GM19025 (cell line): ENCODE data around the gene KRT23.

Source experiments
- ATAC-seq: cut with Tn5 transposase; IDR thresholded peaks from one replicate; pipeline ENCODE4 v1.9.1; 2021; ENCODE audit warnings: mild to moderate bottlenecking, low read depth, moderate library complexity; ENCODE audit not compliant: unreplicated experiment

Gene KRT23

DNA sequence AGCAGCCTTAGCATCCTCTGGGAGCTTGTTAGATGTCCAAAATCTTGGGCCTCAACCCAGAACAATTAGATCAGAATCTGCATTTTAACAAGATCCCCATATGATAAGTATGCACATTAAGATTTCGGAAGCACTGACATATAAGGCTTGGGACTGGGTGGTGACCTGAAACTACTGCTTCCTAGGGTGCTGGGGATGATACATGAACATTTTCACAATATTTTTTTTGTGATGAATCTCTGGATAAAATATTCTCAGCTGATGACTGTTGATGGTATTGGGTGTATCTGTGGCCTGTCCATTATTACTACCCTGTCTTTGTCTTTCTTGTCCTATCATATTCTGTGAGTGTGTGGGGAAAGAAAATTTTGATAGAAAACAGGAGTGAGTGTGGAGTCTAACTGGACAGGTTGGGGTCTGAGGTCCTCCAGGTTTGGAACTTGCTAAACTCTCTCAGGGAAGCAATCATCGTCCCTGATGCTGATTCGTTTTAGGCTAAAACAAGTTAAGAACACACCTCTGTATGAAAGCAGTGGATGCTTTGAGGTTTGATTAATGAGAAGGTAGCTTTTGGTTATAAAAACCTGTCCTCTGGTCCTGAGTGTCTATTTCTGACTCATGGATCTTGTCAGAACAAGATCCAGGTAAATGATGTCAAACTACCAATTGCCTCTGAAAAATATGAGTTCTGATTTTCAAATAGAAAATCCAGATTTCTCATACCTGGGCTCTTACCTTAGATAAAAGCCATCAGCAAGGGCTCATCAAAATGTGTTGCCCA, 23.2 kb downstream of the KRT23 start:
- no peak for ATAC-seq

DNA sequence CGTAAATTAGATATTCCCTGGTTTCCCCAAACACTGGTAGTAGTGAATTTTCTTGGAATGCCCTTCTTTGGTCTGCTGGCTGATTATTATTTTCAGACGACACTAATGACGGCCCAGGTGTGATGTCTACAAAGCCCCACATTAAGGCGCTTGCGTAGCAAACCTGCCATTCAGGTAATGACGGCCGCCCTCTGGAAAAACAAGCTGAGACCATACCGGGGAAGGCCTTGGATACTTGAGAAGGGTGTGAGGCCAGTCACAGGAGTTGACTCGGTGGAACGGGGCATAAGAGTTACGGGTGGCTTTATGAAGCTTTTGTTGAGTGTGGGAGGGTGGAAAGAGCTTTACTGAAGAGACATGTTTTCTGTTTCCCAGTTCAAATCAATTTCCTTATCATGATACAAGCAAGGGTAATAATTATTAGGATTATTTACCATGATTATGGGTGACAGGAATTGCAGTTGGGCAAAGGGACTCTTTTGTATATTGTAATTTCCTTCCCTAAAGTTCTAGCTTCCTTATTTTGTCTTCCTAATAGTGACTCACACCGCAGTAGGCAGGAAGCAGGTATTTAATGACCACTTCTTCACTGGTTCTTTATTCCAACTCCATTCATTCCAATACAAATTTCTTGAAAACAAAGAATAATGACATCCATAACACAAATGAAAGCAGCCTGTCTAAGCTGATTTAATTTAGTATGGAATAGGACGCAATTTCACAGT, 24.8 kb downstream of the KRT23 start:
- ATAC-seq, result no peak

DNA sequence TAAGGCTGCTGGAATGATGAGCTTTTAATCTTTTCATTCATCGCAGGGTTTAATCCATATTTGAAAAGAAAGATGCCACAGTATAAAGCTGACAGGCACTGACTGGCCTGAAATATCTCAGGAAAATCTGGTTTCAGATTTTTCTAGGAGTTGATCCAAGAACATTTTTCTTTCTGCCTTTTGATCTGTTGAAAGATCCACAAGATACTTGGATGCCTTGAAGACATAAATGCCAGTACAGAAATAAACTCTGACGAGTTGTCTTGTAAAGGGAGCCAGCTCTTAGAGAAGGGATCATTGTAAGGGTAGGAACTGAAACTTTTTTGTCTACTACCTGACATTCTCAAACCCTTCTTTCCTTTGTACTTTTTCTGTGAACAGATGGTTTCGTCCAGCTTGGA, 27.0 kb downstream of the KRT23 start:
- no peak for ATAC-seq

DNA sequence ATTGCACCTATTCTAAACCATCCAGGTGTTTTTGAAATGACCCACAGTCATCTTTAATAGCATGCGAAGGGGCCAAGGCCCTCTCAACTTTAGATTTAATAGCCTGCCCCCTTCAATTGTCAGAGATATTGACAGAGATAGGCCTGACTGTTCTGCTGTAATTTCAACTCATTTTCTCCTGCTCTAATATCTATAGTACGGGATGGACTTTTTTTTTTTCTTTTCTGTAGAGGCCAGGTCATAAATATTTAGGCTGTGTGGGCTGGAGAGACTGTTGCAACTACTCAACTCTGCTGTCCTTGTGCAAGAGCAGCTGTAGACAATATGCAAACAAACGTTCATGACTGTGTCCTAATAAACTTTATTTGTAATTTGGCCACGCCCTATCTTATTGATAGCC, 27.7 kb downstream of the KRT23 start:
- ATAC-seq, result no peak

DNA sequence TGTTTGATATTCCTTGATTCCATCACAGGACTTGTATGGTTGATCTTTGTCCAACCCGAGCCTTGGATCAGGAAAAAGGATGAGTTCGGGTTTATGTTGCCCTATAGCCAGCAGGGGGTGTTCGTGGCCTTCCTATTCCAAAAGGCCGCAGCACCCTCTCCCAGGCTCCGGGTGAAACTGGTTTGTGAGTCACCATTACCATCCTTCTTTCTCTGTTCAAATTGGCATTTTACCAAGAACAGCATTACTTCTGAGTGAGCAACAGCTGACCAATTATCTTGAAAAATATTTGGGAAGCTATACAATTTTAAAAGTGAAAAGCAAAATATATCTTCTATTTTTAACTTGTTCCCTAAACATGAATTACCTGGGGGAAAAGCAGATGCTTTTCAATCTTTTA, 28.1 kb downstream of the KRT23 start:
- ATAC-seq, result no peak

DNA sequence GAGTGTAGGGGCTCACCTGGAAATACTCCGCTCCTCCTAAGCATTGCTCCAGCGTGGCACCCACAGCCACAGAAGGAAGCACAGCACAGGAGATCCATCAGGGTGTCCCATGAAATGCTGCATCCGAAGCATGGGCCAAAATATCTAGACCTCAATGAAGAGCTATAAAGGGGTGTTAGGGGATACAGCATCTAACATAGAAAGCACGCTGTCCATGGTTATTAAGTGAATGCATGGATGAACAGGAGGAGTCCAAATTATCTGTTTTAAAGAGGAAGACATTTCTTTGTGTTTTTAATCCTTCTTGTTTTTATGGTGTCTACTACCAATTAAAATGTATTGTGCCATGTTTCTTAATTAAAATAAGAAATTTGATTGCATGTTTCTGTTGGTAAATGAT, 30.8 kb downstream of the KRT23 start:
- no peak for ATAC-seq

DNA sequence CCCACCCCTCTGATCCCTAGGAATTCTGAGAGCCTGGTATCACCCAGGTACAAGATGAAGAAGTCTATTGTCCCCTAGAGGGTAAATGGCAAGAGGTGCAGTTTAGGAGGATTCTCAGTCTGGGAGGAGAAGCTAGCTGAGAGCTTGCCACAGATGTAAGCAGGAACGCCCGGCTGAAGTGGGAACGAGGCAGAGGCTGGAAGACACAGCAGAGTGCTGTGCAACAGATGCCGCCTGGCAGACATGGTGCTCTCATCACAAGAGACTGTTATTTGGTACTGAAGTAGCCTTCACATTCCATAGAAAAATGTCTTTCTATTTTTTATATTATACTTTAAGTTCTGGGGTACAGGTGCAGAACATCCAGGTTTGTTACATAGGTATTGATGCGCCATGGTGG, 32.1 kb downstream of the KRT23 start:
- ATAC-seq, result no peak

DNA sequence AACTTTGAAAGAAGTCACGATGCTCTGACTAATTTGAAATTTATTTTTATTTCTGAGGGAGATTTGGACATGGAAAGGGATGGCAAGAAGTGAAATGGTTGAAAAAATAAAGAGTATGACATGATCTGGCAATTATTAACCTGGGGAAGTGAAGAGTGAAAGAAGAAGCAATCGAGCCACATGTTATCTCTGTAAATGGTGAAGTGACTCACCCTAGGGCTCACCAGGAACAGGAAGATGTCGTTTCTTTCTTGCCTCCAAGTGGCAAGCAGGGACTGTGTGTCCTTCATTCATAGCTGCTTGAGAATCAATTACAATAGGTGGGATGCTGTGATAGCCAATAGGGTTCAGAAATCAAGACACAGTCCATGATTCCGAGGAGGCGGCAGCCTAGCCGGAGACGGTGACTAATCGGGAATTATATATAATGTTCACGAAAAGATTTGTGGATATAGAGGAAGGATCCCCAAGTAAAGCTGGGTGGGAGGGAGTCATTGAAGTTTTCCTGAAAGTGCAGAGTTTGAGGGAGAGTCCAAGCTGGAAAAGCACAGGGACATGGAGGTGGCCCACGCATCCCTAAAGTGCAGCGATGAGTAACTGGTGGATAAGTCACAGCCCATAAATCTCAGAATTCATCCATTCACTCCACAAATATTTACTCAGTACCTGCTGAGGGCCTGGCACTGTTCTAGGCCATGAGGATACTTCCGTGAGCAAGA, 34.2 kb downstream of the KRT23 start:
- ATAC-seq, result no peak

DNA sequence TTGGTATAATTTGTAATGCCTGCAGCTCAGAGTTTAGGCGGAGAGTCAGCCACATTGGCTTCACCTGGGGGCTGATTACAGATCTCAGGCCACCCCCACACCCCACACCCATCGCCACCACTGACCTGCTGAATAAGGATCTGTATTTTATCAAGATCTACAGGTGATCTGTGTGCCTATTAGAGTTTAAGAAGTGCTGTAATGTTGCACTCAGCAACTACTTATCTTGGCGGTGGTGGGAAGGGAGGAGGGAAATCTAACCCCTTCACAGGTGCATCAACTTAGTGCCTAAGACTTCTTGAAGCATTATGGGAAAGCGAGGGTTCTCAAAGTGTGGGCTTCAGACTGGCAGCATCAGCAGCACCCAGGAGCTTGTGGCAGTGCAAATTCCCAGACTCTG, 34.9 kb downstream of the KRT23 start:
- no peak for ATAC-seq

DNA sequence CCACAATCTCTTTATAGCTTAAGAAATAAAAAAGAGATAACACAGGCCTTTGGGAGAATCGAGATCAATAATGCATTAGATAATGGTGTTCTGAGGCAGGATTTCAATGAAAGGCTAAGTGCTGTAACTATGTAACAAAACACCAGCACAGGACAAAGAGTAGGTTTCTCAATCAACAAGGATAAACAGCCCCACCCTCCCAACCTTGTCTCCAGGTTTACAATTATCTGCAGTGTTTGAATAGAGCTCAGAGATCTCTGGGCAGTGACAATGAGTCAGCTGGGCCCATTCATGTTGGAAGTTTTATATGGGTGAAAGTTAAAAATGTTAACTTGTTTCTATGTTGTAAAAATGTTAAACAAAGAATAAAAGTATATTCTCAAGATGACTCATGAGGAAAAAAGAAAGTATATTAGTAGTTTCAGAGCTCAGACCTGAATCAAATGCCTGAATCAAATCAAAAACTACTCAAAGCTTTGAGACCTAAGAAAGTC, 35.4 kb downstream of the KRT23 start:
- no peak for ATAC-seq

DNA sequence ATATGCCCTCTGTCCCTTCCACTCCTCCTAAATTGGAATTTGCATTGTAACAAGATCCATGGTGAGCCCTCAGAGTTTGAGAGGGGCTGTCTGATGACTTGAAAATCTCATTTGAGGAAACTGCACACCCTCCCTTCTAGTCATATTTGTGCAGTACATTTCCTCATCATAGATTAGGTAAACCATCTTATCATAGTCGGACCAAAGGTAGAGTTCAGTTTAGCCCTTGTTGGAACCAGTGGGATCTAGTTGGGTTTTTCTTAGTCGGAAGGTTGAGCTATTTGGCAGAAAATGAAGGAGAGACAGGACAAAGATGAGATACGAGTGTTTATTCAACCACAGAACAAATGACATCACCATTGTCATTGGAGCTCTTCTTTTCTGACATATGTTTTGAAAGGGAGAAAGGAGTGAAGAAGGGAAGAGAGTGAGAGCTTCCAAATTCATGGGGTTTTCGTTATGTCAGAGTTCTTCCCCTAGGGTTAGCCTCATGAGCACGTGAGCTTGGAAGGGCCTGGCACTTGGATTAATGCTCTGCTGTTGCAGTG, 36.6 kb downstream of the KRT23 start:
- no peak for ATAC-seq

DNA sequence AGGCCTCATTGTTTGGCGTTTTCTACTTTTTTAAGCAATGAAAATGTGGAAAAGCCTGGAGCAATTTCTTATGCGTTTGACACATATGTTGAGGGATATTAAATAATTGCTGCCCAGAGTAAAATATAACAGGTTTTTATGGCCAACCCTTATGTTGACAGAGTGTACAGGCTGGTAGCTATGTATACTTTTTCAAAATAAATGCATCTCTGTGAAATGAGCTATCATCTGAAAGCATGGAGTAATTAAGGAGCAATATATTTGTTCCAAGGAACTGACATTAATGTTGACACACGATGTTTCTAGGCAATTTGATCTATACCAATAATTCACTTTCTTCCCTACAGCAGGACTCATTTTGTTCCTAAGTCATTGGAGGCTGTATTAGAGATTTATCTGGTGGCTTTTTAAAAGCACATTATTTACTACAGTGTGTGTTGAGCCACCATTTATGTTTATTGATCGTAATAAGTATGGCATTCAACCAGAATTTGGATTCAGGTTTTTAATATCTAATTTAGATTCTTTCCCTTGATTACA, 40.5 kb downstream of the KRT23 start:
- no peak for ATAC-seq

DNA sequence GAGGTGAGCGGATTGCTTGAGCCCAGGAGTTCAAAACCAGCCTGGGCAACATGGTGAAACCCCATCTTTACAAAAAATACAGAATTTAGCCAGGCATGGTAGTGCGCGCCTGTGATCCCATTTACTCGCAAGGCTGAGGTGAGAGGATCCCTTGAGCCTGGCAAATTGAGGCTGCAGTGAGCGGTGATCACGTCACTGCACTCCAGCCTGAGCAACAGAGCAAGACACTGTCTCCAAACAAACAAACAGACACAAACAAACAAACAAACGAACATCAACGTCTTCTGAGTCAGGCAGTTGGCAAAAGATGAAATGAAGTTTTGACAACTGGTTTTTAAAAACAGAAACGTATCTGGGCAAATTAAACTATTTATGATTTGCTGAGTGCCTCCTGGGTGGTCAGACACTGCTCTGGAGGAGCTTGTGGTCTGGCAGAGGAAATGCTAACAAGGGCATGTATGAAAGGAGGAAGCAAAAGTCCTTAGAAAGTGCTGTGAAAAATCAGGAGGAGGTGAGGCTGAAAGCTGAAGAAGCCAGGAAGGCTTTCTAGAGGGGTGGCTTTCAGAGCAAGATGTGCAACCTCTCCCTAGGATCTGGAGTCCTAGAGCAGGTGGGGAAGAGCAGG, 42.2 kb downstream of the KRT23 start:
- no peak for ATAC-seq

DNA sequence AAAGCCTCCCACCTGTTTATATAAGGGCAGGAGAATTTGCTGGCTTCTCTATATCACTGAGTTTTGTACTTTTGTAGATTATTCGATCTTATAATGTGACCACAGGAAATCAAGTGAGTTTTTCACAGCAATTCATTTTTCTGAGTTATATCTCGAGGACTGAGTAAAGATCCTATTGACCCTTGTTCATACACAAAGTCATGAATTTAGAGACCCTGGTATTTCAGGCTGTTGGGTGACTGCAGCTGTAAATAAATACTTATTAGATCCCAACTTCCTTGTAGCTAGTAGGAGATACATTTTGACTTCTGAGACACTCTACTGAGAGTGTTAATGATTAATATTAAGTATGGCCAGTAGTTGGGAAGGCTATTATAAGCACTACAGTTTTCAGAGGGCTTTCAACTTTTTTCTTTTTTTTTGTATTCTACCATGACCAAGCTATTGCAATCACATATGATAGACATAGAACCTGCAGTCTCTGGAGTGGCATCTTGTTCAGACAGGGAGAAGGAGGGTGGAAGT, 49.2 kb downstream of the KRT23 start:
- no peak for ATAC-seq

DNA sequence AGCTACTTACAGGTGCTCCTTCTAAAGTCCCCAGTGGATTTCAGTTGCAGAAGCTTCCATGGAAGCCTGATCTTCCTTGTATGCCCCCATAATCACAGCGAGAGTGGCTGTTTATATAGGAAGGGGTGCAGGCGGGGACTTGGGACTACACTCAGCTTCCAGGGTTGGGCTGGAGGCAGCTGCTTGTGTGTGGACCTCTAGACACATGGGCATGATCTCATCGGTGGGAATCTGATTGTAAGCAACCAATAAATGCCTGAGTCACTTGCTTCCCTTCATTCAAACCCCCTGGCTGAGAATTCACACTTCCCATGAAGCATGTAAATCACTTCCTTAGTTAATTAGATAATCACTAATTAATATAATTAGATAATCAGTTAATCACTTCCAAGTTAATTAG, 51.4 kb downstream of the KRT23 start:
- ATAC-seq, result no peak

DNA sequence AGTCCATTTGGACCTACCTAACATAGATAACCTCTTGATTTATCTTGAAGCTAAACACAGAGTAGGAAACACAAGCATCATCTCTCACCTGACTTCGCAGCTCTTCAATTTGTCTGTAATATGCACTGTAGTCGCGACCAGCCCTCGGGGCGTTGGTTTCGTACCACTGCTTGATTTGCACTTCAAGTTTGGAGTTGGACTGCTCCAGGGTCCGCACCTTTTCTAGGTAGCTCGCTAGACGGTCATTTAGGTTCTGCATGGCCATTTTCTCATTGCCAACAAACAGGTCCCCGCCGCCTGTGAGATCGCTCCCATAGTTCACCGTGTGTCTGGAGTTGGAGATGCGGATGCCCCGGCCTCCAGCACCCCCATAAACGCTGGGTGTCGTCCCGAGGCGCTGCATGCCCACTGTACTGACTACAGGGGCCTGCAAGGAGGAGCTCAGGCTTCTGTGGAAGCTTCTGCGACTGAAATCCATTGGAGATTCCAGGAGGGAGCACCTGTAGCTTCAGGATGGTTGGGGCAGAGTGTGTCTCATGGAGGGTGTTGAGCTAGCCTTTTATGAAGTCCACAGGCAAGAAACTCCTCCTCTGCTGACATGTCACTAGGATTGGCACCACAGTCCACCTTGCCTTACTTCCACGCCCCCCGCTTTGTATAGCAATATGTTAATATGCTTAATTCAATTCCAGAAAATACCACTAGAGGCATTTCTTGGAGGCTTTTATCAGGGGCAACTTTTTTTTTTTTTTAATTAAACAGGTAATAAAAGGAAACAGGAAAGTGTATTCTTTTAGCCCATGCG, 52.5 kb downstream of the KRT23 start, which contains the start of gene KRT20:
Gene KRT20, minus strand, starts transcription at position 535 of the 805 bp plus-strand sequence. Its CDS starts 57 bp downstream, at position 478.
- ATAC-seq, result no peak

DNA sequence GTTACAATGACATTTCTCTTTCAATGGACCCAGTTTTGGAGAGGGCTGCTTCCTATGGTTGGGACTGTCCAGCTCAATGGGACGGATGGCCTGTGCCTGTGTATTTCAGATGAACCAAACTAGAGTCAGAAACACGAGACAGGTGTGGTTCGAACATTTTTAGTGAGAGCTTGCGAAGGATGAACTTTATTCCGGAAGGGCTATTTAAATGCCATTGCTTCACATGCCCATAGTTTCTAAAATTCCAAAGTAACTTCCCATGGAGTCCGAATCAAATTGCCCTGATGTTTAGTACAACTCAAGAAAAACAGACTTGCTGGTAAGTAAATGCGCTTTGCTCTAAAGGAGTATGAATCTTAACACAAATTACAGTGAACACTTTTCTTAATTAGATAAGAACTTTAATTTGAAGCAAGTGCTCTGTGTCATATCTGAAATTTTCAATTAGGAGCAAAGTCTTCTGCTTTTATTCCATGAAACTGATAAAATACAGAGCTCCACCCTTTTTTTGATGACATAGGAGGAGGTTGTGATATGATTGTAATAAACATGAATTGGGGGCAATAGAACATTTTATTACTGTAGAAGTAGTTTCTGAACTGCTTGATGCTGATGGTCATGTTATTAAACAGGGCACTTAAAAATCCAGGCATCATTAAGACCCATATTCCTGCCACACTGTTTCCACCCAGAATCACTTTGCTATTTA, 53.7 kb downstream of the KRT23 start:
- no peak for ATAC-seq

DNA sequence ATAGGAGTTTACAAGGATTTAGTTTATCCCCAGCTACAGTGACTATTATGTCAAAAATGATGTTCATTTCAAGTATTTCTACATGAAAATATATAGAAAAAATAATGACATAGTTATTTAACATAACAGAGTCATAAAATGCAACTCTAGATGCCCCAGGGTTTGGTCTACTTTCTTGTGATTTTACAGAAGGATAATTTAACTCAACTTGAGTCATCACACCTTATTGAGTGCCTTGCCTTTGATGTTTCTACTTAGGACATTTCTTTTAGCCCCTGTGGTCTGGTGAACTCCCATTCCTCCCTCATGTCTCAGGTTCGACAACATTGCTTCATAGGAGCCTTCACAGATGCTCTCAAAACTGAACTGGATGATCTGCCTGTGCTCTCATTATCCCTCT, 54.4 kb downstream of the KRT23 start:
- ATAC-seq, result no peak

DNA sequence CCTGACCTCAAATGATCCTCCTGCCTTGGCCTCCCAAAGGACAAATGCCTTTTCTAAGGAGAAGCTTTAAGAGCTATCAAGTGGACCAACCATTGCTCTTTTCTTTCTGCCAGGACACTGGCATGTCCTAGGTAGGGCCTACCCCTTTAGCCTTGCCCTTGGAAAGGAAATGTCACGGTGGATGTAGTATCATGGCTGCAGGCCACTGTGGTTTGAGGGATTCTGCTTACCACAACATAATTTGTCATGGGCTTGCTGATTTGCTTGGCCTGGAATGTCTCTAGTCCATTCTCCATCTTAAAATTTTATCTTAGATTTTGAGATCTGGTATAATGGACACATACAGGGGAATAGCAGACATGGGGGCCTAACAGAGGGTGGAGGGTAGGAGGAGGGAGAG, 58.4 kb downstream of the KRT23 start:
- no peak for ATAC-seq
